T1000 (cell line): ENCODE measurements around the gene SSC4D.
A peak's percentile ranks its signal among the peaks of the same experiment; 100 is the strongest.
"Not testable (repeated sequence)": the region's sequence is repeated elsewhere in the genome, so short reads cannot be mapped to it uniquely, and the experiment has no call there.

Experiments used
- DNase-seq: peaks from one replicate; lab custom pipeline; 2025; ENCODE audit warnings: mixed read lengths; lab: John Stamatoyannopoulos, UW

SSC4D gene

GRCh38 chr7:76383089-76383944 is 26.2 kb downstream of the SSC4D start:
- DNase-seq, result no peak

- DNase-seq, result no peak
Measured at GRCh38 chr7:76381814-76382213, 27.7 kb downstream of the SSC4D start.

GRCh38 chr7:76380623-76380966 is 28.9 kb downstream of the SSC4D start:
- DNase-seq, result no peak

GRCh38 chr7:76377186-76377918 is 32.1 kb downstream of the SSC4D start:
- DNase-seq, result no peak

GRCh38 chr7:76375251-76375650 is 34.2 kb downstream of the SSC4D start:
- DNase-seq, result no peak

- no peak for DNase-seq
Measured at GRCh38 chr7:76372984-76373833, 36.3 kb downstream of the SSC4D start.

GRCh38 chr7:76371396-76371795 is 38.1 kb downstream of the SSC4D start:
- DNase-seq, result no peak

- no peak for DNase-seq
Measured at GRCh38 chr7:76369018-76369417, 40.5 kb downstream of the SSC4D start.

GRCh38 chr7:76368190-76368589 is 41.3 kb downstream of the SSC4D start:
- DNase-seq, result no peak

- no peak for DNase-seq
Measured at GRCh38 chr7:76364198-76364584, 45.3 kb downstream of the SSC4D start.

GRCh38 chr7:76363754-76364153 is 45.7 kb downstream of the SSC4D start:
- not testable (repeated sequence) for DNase-seq

GRCh38 chr7:76359978-76360638 is 49.4 kb downstream of the SSC4D start:
- no peak for DNase-seq

GRCh38 chr7:76359111-76359977 is 50.2 kb downstream of the SSC4D start:
- peak; percentile 96 for DNase-seq

GRCh38 chr7:76358481-76359110 is 50.9 kb downstream of the SSC4D start, which contains the start of gene YWHAG:
YWHAG (minus strand) TSS chr7:76358991; CDS start chr7:76358808, 183 bp downstream.
- DNase-seq, result peak; percentile 94

- no peak for DNase-seq
Measured at GRCh38 chr7:76358011-76358480, 51.5 kb downstream of the SSC4D start.

GRCh38 chr7:76357475-76358010 is 52.0 kb downstream of the SSC4D start:
- DNase-seq, result no peak

GRCh38 chr7:76356823-76357222 is 52.7 kb downstream of the SSC4D start:
- DNase-seq, result no peak

GRCh38 chr7:76356115-76356514 is 53.4 kb downstream of the SSC4D start:
- no peak for DNase-seq

- no peak for DNase-seq
Measured at GRCh38 chr7:76354981-76355730, 54.3 kb downstream of the SSC4D start.
